OCI-LY1 (cell line): ENCODE measurements around the gene CHAT.

Source experiments
- H2AFZ ChIP-seq: fragments of 200-600 bp; sonication (generic), shearing (Covaris generic); 2 replicates; pipeline ENCODE4 v1.6.0; 2014; ENCODE audit warnings: antibody characterized with exemption, mild to moderate bottlenecking, low read length
- H3F3A ChIP-seq: fragments of 200-600 bp; sonication (generic), shearing (Covaris generic); 2 replicates; pipeline ENCODE4 v1.6.0; 2014; ENCODE audit warnings: mild to moderate bottlenecking, antibody characterized with exemption, low read length, moderate library complexity; ENCODE audit not compliant: insufficient read depth
- H3K27ac ChIP-seq: fragments of 200-600 bp; sonication (generic); 2 replicates; pipeline ENCODE4 v1.5.1; 2014; ENCODE audit warnings: low read length, mixed run types, mild to moderate bottlenecking, low read depth; ENCODE audit not compliant: poor library complexity, severe bottlenecking
- H3K27me3 ChIP-seq: fragments of 200-600 bp; sonication (generic); 2 replicates; pipeline ENCODE4 v1.6.0; 2014; ENCODE audit warnings: antibody characterized with exemption, mild to moderate bottlenecking, low read length, moderate library complexity; ENCODE audit not compliant: insufficient read depth
- H3K36me3 ChIP-seq: fragments of 200-600 bp; sonication (generic); 2 replicates; pipeline ENCODE4 v1.6.1; 2014; ENCODE audit warnings: mild to moderate bottlenecking, antibody characterized with exemption, low read length, moderate library complexity, mixed read lengths; ENCODE audit not compliant: insufficient read depth
- H3K4me1 ChIP-seq: fragments of 200-600 bp; sonication (generic); 2 replicates; pipeline ENCODE4 v1.5.1; 2014; ENCODE audit warnings: mild to moderate bottlenecking, low read length, moderate library complexity; ENCODE audit not compliant: insufficient read depth, severe bottlenecking
- H3K4me2 ChIP-seq: fragments of 200-600 bp; sonication (generic), shearing (Covaris generic); 2 replicates; pipeline ENCODE4 v1.6.1; 2014; ENCODE audit warnings: low read length
- H3K4me3 ChIP-seq: fragments of 200-600 bp; sonication (generic); 2 replicates; pipeline ENCODE4 v1.5.1; 2014; ENCODE audit warnings: low read length, low read depth, mild to moderate bottlenecking, mixed read lengths; ENCODE audit not compliant: poor library complexity, severe bottlenecking
- H3K79me2 ChIP-seq: fragments of 200-600 bp; shearing (Covaris generic); 2 replicates; pipeline ENCODE4 v1.6.1; 2016; ENCODE audit warnings: mixed run types, low read length, mixed read lengths; ENCODE audit not compliant: insufficient read depth
- H3K9ac ChIP-seq: fragments of 200-600 bp; sonication (generic), shearing (Covaris generic); 2 replicates; pipeline ENCODE4 v1.6.1; 2014; ENCODE audit warnings: mild to moderate bottlenecking, low read length, mixed read lengths
- H3K9me2 ChIP-seq: fragments of 200-600 bp; sonication (generic), shearing (Covaris generic); 2 replicates; pipeline ENCODE4 v1.6.1; 2014; ENCODE audit warnings: low read depth, mild to moderate bottlenecking, low read length, mixed read lengths
- H3K9me3 ChIP-seq: fragments of 200-600 bp; shearing (Covaris generic); 2 replicates; pipeline ENCODE4 v1.6.1; 2014; ENCODE audit warnings: low read length, mixed read lengths
- H4K20me1 ChIP-seq: fragments of 200-600 bp; sonication (generic), shearing (Covaris generic); 2 replicates; pipeline ENCODE4 v1.6.0; 2016; ENCODE audit warnings: mild to moderate bottlenecking, low read length; ENCODE audit not compliant: insufficient read depth
- CTCF ChIP-seq: fragments of 200-600 bp; sonication (generic), shearing (Covaris generic); IDR thresholded peaks from 2 replicates; pipeline ENCODE4 v1.5.1; 2017; ENCODE audit warnings: mild to moderate bottlenecking, antibody characterized with exemption, low read length, moderate library complexity, mixed read lengths
- EZH2 ChIP-seq: fragments of 200-600 bp; sonication (generic), shearing (Covaris generic); IDR thresholded peaks from 2 replicates; pipeline ENCODE4 v1.8.0; 2017; ENCODE audit warnings: borderline replicate concordance, mixed run types, mild to moderate bottlenecking, antibody characterized with exemption, low read length, moderate library complexity, mixed read lengths

The CHAT gene

GRCh38 chr10:49587981-49588380 is 25.9 kb upstream of the CHAT start:
- Histone ChIP-seq H3K79me2 (no peaks in the 10 kb centered on the region), H3K4me1 (no peaks in the 10 kb centered on the region), H2AFZ (no peak overlapping the region), H3K4me3 (no peak overlapping the region), H4K20me1 (no peaks in the 10 kb centered on the region), H3K27me3 (no peaks in the 10 kb centered on the region), H3K9me2 (no peaks in the 10 kb centered on the region), H3K9ac (no peak overlapping the region), H3K36me3 (no peaks in the 10 kb centered on the region), H3F3A (no peaks in the 10 kb centered on the region), H3K4me2 (no peak overlapping the region), H3K9me3 (no peaks in the 10 kb centered on the region), H3K27ac (no peak overlapping the region)
- TF ChIP-seq CTCF (no peak), EZH2 (no peak)

GRCh38 chr10:49592726-49593563 is 20.9 kb upstream of the CHAT start:
- no peaks in the 10 kb centered on the region for H3K4me1 ChIP-seq
- H3K9me3 ChIP-seq = no peaks in the 10 kb centered on the region
- H3K9ac ChIP-seq = no peak overlapping the region
- no peaks in the 10 kb centered on the region for H4K20me1 ChIP-seq
- no peak overlapping the region for H3K27ac ChIP-seq
- TF ChIP-seq EZH2 = no peak
- TF ChIP-seq CTCF = peak; percentile 93
- H3K36me3 ChIP-seq = no peaks in the 10 kb centered on the region
- H3K4me2 ChIP-seq = no peak overlapping the region
- H3K9me2 ChIP-seq = no peaks in the 10 kb centered on the region
- H3F3A ChIP-seq = no peaks in the 10 kb centered on the region
- no peaks in the 10 kb centered on the region; the same call in 1 of the 2 replicates for H3K27me3 ChIP-seq
- no peak overlapping the region for H2AFZ ChIP-seq
- H3K4me3 ChIP-seq = no peak overlapping the region
- no peaks in the 10 kb centered on the region for H3K79me2 ChIP-seq

GRCh38 chr10:49593564-49593875 is 20.3 kb upstream of the CHAT start:
- no peak overlapping the region for H3K4me2 ChIP-seq
- no peak overlapping the region for H2AFZ ChIP-seq
- H3F3A ChIP-seq = no peaks in the 10 kb centered on the region
- no peaks in the 10 kb centered on the region for H3K9me2 ChIP-seq
- H3K79me2 ChIP-seq = no peaks in the 10 kb centered on the region
- no peaks in the 10 kb centered on the region for H3K36me3 ChIP-seq
- no peaks in the 10 kb centered on the region for H3K4me1 ChIP-seq
- no peaks in the 10 kb centered on the region for H4K20me1 ChIP-seq
- H3K27me3 ChIP-seq = no peaks in the 10 kb centered on the region; the same call in 1 of the 2 replicates
- H3K4me3 ChIP-seq = no peak overlapping the region
- H3K9me3 ChIP-seq = no peaks in the 10 kb centered on the region
- H3K9ac ChIP-seq = no peak overlapping the region
- no peak for TF ChIP-seq EZH2
- TF ChIP-seq CTCF = no peak
- no peak overlapping the region for H3K27ac ChIP-seq
